ENCODE data around the gene TLE5. TPM values are rescaled to one million over a fixed set of nuclear protein-coding genes. Genes with fewer than 3 reads are reported as not detected.
"Not testable (repeated sequence)": the region's sequence is repeated elsewhere in the genome, so short reads cannot be mapped to it uniquely, and the experiment has no call there.

The TLE5 gene
- total and polyA plus RNA-seq, 2 experiments from 2014 or later = 130 to 154 TPM

DNA sequence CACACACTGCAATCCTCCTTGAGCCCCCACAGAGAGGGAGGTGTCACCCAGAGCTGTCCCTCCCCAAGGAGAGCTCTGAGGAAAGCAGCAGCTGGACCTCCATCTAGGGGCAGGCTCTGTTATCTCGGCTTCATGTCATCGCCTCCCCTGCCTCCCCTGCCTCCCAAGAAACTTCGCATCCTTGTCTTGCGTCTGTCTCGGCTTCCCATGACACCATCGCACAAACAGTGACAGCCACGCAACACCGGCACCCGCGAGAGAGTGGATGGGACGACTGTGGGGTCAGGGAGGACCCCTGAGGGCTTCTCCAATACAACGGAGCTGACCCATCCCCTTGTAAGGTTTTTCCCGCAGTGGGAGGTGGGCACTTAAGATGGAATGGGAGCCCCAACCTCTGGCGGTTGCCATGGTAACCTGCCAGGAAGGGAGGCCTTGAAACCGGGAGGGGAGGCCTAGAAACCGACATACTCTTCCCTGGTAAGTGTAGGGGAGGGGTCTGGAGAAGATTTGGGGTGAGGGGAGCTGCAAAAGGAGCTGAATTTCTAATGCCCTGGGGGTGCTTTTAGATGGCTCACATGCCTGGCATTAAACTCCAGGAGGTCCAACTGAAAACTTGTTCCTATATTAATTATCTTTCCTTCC is 49.6 kb downstream of the TLE5 start:
- H3K4me3 Mint-ChIP-seq = no peak overlapping the region
- H3F3A ChIP-seq (replicated peaks; ENCODE audit: low read depth) = no peaks in the 10 kb centered on the region
- no peaks in the 10 kb centered on the region for H3K36me3 ChIP-seq (ENCODE audit: insufficient read depth)
- no peaks in the 10 kb centered on the region for H3K27me3 ChIP-seq (ENCODE audit: insufficient read depth)
- H3K27ac Mint-ChIP-seq = no peak overlapping the region
- H3K4me1 ChIP-seq (ENCODE audit: insufficient read depth) = no peaks in the 10 kb centered on the region
- TF ChIP-seq POLR2AphosphoS5 (IDR thresholded peaks at IDR 0.05; ENCODE audit: low read depth) = no peak
- no peak for TF ChIP-seq NANOG (IDR thresholded peaks at IDR 0.05; ENCODE audit: borderline replicate concordance)
- no peak for TF ChIP-seq ZNF331 (CRISPR knock-in tag; IDR thresholded peaks at IDR 0.05; ENCODE audit: low read depth)
- TF ChIP-seq, protein P1, sequence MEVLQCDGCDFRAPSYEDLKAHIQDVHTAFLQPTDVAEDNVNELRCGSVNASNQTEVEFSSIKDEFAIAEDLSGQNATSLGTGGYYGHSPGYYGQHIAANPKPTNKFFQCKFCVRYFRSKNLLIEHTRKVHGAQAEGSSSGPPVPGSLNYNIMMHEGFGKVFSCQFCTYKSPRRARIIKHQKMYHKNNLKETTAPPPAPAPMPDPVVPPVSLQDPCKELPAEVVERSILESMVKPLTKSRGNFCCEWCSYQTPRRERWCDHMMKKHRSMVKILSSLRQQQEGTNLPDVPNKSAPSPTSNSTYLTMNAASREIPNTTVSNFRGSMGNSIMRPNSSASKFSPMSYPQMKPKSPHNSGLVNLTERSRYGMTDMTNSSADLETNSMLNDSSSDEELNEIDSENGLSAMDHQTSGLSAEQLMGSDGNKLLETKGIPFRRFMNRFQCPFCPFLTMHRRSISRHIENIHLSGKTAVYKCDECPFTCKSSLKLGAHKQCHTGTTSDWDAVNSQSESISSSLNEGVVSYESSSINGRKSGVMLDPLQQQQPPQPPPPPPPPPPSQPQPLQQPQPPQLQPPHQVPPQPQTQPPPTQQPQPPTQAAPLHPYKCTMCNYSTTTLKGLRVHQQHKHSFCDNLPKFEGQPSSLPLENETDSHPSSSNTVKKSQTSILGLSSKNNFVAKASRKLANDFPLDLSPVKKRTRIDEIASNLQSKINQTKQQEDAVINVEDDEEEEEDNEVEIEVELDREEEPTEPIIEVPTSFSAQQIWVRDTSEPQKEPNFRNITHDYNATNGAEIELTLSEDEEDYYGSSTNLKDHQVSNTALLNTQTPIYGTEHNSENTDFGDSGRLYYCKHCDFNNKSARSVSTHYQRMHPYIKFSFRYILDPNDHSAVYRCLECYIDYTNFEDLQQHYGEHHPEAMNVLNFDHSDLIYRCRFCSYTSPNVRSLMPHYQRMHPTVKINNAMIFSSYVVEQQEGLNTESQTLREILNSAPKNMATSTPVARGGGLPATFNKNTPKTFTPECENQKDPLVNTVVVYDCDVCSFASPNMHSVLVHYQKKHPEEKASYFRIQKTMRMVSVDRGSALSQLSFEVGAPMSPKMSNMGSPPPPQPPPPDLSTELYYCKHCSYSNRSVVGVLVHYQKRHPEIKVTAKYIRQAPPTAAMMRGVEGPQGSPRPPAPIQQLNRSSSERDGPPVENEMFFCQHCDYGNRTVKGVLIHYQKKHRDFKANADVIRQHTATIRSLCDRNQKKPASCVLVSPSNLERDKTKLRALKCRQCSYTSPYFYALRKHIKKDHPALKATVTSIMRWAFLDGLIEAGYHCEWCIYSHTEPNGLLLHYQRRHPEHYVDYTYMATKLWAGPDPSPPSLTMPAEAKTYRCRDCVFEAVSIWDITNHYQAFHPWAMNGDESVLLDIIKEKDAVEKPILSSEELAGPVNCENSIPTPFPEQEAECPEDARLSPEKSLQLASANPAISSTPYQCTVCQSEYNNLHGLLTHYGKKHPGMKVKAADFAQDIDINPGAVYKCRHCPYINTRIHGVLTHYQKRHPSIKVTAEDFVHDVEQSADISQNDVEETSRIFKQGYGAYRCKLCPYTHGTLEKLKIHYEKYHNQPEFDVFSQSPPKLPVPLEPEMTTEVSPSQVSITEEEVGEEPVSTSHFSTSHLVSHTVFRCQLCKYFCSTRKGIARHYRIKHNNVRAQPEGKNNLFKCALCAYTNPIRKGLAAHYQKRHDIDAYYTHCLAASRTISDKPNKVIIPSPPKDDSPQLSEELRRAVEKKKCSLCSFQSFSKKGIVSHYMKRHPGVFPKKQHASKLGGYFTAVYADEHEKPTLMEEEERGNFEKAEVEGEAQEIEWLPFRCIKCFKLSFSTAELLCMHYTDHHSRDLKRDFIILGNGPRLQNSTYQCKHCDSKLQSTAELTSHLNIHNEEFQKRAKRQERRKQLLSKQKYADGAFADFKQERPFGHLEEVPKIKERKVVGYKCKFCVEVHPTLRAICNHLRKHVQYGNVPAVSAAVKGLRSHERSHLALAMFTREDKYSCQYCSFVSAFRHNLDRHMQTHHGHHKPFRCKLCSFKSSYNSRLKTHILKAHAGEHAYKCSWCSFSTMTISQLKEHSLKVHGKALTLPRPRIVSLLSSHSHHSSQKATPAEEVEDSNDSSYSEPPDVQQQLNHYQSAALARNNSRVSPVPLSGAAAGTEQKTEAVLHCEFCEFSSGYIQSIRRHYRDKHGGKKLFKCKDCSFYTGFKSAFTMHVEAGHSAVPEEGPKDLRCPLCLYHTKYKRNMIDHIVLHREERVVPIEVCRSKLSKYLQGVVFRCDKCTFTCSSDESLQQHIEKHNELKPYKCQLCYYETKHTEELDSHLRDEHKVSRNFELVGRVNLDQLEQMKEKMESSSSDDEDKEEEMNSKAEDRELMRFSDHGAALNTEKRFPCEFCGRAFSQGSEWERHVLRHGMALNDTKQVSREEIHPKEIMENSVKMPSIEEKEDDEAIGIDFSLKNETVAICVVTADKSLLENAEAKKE (CRISPR knock-in tag; IDR thresholded peaks at IDR 0.05) = no peak
- no peak for TF ChIP-seq CREB1 (CRISPR knock-in tag; IDR thresholded peaks at IDR 0.05; ENCODE audit: low read depth)
- no peak for TF ChIP-seq JUNB (IDR thresholded peaks at IDR 0.05; ENCODE audit: unreplicated experiment)
- TF ChIP-seq, protein P2, sequence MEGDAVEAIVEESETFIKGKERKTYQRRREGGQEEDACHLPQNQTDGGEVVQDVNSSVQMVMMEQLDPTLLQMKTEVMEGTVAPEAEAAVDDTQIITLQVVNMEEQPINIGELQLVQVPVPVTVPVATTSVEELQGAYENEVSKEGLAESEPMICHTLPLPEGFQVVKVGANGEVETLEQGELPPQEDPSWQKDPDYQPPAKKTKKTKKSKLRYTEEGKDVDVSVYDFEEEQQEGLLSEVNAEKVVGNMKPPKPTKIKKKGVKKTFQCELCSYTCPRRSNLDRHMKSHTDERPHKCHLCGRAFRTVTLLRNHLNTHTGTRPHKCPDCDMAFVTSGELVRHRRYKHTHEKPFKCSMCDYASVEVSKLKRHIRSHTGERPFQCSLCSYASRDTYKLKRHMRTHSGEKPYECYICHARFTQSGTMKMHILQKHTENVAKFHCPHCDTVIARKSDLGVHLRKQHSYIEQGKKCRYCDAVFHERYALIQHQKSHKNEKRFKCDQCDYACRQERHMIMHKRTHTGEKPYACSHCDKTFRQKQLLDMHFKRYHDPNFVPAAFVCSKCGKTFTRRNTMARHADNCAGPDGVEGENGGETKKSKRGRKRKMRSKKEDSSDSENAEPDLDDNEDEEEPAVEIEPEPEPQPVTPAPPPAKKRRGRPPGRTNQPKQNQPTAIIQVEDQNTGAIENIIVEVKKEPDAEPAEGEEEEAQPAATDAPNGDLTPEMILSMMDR (conservative IDR thresholded peaks at IDR 0.05; ENCODE audit: low read depth in 2 of 2) = no peak
- TF ChIP-seq ZNF114 (CRISPR knock-in tag; IDR thresholded peaks at IDR 0.05) = no peak
- no peak for TF ChIP-seq STAT1 (IDR thresholded peaks at IDR 0.05; ENCODE audit: unreplicated experiment)
- no peak for TF ChIP-seq ETS1 (IDR thresholded peaks at IDR 0.05)
- no peak for TF ChIP-seq EZH2phosphoT487 (IDR thresholded peaks at IDR 0.05; ENCODE audit: unreplicated experiment)
- no peaks in the 10 kb centered on the region; the same call in 2 of the 3 replicates for H3K36me3 Mint-ChIP-seq (ENCODE audit: low read depth)
- peaks cover 18% of the 10 kb centered on the region for H3K27me3 Mint-ChIP-seq (ENCODE audit: insufficient read depth, low read depth, poor library complexity)
- H3K27ac ChIP-seq (ENCODE audit: low read depth) = 0 out of 2 replicates have a peak overlapping the region, but pooled peaks have one; percentile 32
- no peaks in the 10 kb centered on the region for H3K9me3 Mint-ChIP-seq
- ATAC-seq (peak; percentile 26; the same call in 2 of the 3 replicates), DNase-seq (ENCODE audit: low spot score) (peak; percentile 45)
- no peaks in the 10 kb centered on the region for H3K9me2 ChIP-seq (ENCODE audit: insufficient read depth)
- H3K4me2 ChIP-seq = no peak overlapping the region
- peaks cover 4% of the 10 kb centered on the region; the same call in 2 of the 3 replicates for H3K4me1 Mint-ChIP-seq
- no peaks in the 10 kb centered on the region for H3K79me2 ChIP-seq (replicated peaks; ENCODE audit: insufficient read depth)
- no peaks in the 10 kb centered on the region for H4K20me1 ChIP-seq (replicated peaks; ENCODE audit: insufficient read depth)
- H2AFZ ChIP-seq = no peak overlapping the region
- H3K4me3 ChIP-seq = no peak overlapping the region

DNA sequence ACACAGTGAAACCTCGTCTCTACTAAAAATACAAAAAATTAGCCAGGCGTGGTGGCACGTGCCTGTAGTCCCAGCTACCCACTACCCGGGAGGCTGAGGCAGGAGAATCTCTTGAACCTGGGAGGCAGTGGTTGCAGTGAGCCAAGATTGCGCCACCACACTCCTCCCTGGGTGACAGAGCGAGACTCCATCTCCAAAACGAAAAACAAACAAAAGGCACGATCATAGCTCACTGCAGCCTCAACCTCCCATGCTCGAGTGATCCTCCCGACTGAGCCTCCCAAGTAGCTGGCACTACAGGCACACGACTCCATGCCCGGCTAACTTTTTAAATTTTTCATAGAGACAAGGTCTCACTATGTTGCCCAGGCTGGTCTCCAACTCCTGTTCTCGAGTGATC is 50.2 kb downstream of the TLE5 start:
- DNase-seq (ENCODE audit: low spot score); H3K4me3 ChIP-seq; H3K9me3 Mint-ChIP-seq; H3K36me3 Mint-ChIP-seq (ENCODE audit: low read depth); H3F3A ChIP-seq (replicated peaks; ENCODE audit: low read depth); H3K27ac Mint-ChIP-seq; H3K4me2 ChIP-seq; H3K4me1 ChIP-seq (ENCODE audit: insufficient read depth); H3K9me2 ChIP-seq (ENCODE audit: insufficient read depth); H3K36me3 ChIP-seq (ENCODE audit: insufficient read depth); H3K4me3 Mint-ChIP-seq; H2AFZ ChIP-seq; H3K27ac ChIP-seq (ENCODE audit: low read depth); H4K20me1 ChIP-seq (replicated peaks; ENCODE audit: insufficient read depth); H3K27me3 ChIP-seq (ENCODE audit: insufficient read depth); H3K79me2 ChIP-seq (replicated peaks; ENCODE audit: insufficient read depth); ATAC-seq; H3K4me1 Mint-ChIP-seq: not testable (repeated sequence)
- peaks cover 18% of the 10 kb centered on the region for H3K27me3 Mint-ChIP-seq (ENCODE audit: insufficient read depth, low read depth, poor library complexity)

Data from GM23338 (cell line).